ENCODE results near the gene SLC6A8. TPM values are rescaled to one million over a fixed set of nuclear protein-coding genes. Genes with fewer than 3 reads are reported as not detected.
A peak's percentile ranks its signal among the peaks of the same experiment; 100 is the strongest.
"Not testable (repeated sequence)": the region's sequence is repeated elsewhere in the genome, so short reads cannot be mapped to it uniquely, and the experiment has no call there.

The SLC6A8 gene
- total RNA-seq, 1 donor from 2014 or later = 229 TPM

GRCh38 chrX:153688506-153688905, 780 bp downstream of the SLC6A8 start:
- H3K27ac ChIP-seq (replicated peaks) = peak overlapping the region; percentile 87
- H3K9me3 ChIP-seq (replicated peaks) = no peaks in the 10 kb centered on the region
- intact Hi-C loops (cut with micrococcal nuclease) = no loop called here
- peaks cover 15% of the 10 kb centered on the region for H3K4me1 ChIP-seq
- H3K4me3 ChIP-seq = peak overlapping the region; percentile 66
- no peaks in the 10 kb centered on the region for H3K27me3 ChIP-seq (ENCODE audit: low read depth)
- H3K36me3 ChIP-seq = no peaks in the 10 kb centered on the region
- no peak for DNase-seq
- no peak for TF ChIP-seq CTCF (IDR thresholded peaks at IDR 0.05; ENCODE audit: borderline replicate concordance)

DNA sequence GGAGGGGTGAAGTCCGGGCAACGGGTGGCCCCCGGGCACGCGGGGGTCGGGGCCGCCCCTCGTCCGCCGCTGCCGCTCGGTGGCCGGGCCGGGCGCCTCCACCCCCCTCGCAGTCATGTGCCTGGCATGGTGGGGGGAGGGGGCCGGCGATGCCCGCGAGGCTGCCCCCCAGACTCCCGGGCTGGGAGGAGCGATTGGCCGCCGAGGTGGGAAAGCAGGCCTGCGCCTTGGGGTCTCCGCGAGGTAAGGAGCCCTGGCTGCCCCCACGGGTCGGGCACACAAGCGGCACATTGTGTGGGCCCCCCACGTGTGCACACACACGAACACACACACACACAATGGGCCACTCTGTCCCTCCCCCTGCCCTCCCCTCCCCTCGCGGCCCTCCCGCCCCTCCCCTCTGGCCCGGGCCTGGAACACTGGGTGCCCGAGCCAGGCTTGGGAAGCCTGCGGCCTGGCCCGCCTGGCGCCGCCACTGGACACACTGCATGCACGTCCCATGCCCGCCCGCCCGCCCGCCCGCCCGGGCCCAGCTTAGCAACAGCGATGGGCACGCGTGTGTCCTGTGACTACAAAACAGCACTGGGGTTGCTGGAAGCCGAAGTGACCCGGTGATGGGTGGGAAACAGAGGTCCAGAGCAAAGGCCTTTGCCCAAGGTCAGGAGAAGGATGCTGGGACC, 1.3 kb downstream of the SLC6A8 start:
- H3K9me3 ChIP-seq (replicated peaks) = no peaks in the 10 kb centered on the region
- H3K27me3 ChIP-seq (ENCODE audit: low read depth) = no peaks in the 10 kb centered on the region
- H3K4me3 ChIP-seq = peak overlapping the region; percentile 66
- no peaks in the 10 kb centered on the region for H3K36me3 ChIP-seq
- DNase-seq = peak; percentile 50
- intact Hi-C loops (cut with micrococcal nuclease) = no loop called here
- peak overlapping the region; percentile 87 for H3K27ac ChIP-seq (replicated peaks)
- H3K4me1 ChIP-seq = peaks cover 15% of the 10 kb centered on the region
- no peak for TF ChIP-seq CTCF (IDR thresholded peaks at IDR 0.05; ENCODE audit: borderline replicate concordance)

- Histone ChIP-seq H3K27me3 (ENCODE audit: low read depth) (no peaks in the 10 kb centered on the region), H3K4me1 (peaks cover 19% of the 10 kb centered on the region), H3K4me3 (peak overlapping the region; percentile 66), H3K36me3 (no peaks in the 10 kb centered on the region), H3K27ac (replicated peaks) (peak overlapping the region; percentile 87), H3K9me3 (replicated peaks) (no peaks in the 10 kb centered on the region)
- no peak for TF ChIP-seq CTCF (IDR thresholded peaks at IDR 0.05; ENCODE audit: borderline replicate concordance)
- intact Hi-C loops (cut with micrococcal nuclease) = no loop called here
- no peak for DNase-seq
Observed at GRCh38 chrX:153689654-153690465, 2.1 kb downstream of the SLC6A8 start.

DNA sequence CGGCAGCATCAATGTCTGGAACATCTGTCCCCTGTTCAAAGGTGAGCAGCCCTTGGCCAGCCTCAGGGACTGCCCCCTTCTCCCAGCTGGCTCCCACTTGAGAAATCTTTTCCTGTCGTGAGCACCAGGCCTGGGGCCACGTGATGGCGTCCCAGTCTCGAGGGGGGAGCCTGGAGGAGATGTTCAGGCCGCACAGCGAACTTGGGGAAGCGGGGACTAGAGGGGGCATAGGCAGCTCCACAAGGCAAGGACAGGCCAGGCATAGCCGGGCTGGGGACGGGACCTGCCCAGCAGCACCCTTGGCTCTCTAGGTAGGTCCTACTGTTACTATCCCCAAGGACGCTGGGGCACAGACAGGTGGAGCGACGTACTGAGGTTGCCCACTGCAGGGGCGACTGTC, 2.7 kb downstream of the SLC6A8 start:
- DNase-seq = no peak
- Histone ChIP-seq H3K27ac (replicated peaks) (peak overlapping the region; percentile 87), H3K4me3 (peak overlapping the region; percentile 66), H3K4me1 (peaks cover 22% of the 10 kb centered on the region), H3K9me3 (replicated peaks) (no peaks in the 10 kb centered on the region), H3K36me3 (no peaks in the 10 kb centered on the region), H3K27me3 (ENCODE audit: low read depth) (no peaks in the 10 kb centered on the region)
- intact Hi-C loops (cut with micrococcal nuclease) = no loop called here
- TF ChIP-seq CTCF (IDR thresholded peaks at IDR 0.05; ENCODE audit: borderline replicate concordance) = no peak

- DNase-seq; intact Hi-C loops (cut with micrococcal nuclease): not testable (repeated sequence)
- H3K27ac ChIP-seq (replicated peaks) = peak overlapping the region; percentile 44
Observed at GRCh38 chrX:153691032-153691827, 3.5 kb downstream of the SLC6A8 start.

More at GRCh38 chrX:153691032-153691827, 3.5 kb downstream of the SLC6A8 start:
- H3K4me3 ChIP-seq = peak overlapping the region; percentile 66
- H3K36me3 ChIP-seq; H3K27me3 ChIP-seq (ENCODE audit: low read depth); H3K9me3 ChIP-seq (replicated peaks): not testable (repeated sequence)
- H3K4me1 ChIP-seq = peaks cover 27% of the 10 kb centered on the region

Data from left ventricle myocardium inferior (tissue), 1 donor.